HEK293T (cell line): ENCODE results near the gene KLF2.

ENCODE experiments used
- BHLHE40 ChIP-seq: fragments of 450-650 bp; IDR thresholded peaks from 2 replicates; pipeline ENCODE4 v1.6.1; 2016; ENCODE audit warnings: mild to moderate bottlenecking, moderate library complexity, borderline replicate concordance
- FOXM1 ChIP-seq: fragments of 450-650 bp; IDR thresholded peaks from 2 replicates; pipeline ENCODE4 v1.6.1; 2017; ENCODE audit warnings: mild to moderate bottlenecking, borderline replicate concordance
- NFRKB ChIP-seq: fragments of 450-650 bp; IDR thresholded peaks from 2 replicates; pipeline ENCODE4 v1.6.1; 2016; ENCODE audit warnings: mild to moderate bottlenecking, moderate library complexity
- PKNOX1 ChIP-seq: fragments of 450-650 bp; IDR thresholded peaks from 2 replicates; pipeline ENCODE4 v1.6.1; 2016
- TARDBP ChIP-seq: fragments of 450-650 bp; IDR thresholded peaks from 2 replicates; pipeline ENCODE4 v1.6.1; 2016
- ZNF384 ChIP-seq: fragments of 450-650 bp; IDR thresholded peaks from 2 replicates; pipeline ENCODE4 v1.6.1; 2016

GRCh38 chr19:16342002-16342715 is 17.5 kb downstream of the KLF2 start:
- TF ChIP-seq NFRKB (no peak), PKNOX1 (no peak), TARDBP (no peak), ZNF384 (no peak), BHLHE40 (no peak), FOXM1 (no peak)
